WTC11 (cell line): Measurements from ENCODE around the gene HMGXB3. TPM values are rescaled to one million over a fixed set of nuclear protein-coding genes. Genes with fewer than 3 reads are reported as not detected.

Source experiments
- ATAC-seq: fragments of 200-7000 bp; cut with Tn5 transposase; 2 replicates; pipeline ENCODE4 v1.10.0; 2021; ENCODE audit warnings: mild to moderate bottlenecking, moderate library complexity
- CTCF ChIA-PET: fragments of 300-600 bp; sonication (Branson Sonifier 250); formaldehyde crosslinking; loops from one replicate; lab custom pipeline; 2021; ENCODE audit warnings: antibody characterized with exemption; lab: Charles Lee
- POLR2A ChIA-PET: fragments of 350-600 bp; sonication (Branson Sonifier 250); formaldehyde crosslinking; loops from one replicate; lab custom pipeline; 2021; ENCODE audit warnings: antibody characterized with exemption; lab: Charles Lee
- DNase-seq: peaks from one replicate; pipeline ENCODE4 v3.0.0; 2021; ENCODE audit warnings: low spot score
- H3K27ac Mint-ChIP-seq: 2 replicates; pipeline ENCODE4 v1.8.0; 2021; ENCODE audit warnings: mixed read lengths
- H3K27me3 Mint-ChIP-seq: 2 replicates; pipeline ENCODE4 v1.8.0; 2021; ENCODE audit warnings: low read depth, mild to moderate bottlenecking, moderate library complexity, mixed read lengths
- H3K36me3 Mint-ChIP-seq: 2 replicates; pipeline ENCODE4 v1.8.0; 2021; ENCODE audit warnings: mixed read lengths
- H3K4me1 Mint-ChIP-seq: 2 replicates; pipeline ENCODE4 v1.8.0; 2022; ENCODE audit warnings: mixed read lengths
- H3K4me3 Mint-ChIP-seq: 2 replicates; pipeline ENCODE4 v1.8.0; 2021; ENCODE audit warnings: mild to moderate bottlenecking, moderate library complexity, mixed read lengths
- H3K9me3 Mint-ChIP-seq: 2 replicates; pipeline ENCODE4 v1.8.0; 2021; ENCODE audit warnings: mixed read lengths
- ATF1 ChIP-seq: sonication (generic); formaldehyde crosslinking; IDR thresholded peaks from 2 replicates; pipeline ENCODE4 v1.8.1; 2023; ENCODE audit warnings: mild to moderate bottlenecking, moderate library complexity, missing genetic modification reagents
- ELF4 ChIP-seq: sonication (generic); formaldehyde crosslinking; IDR thresholded peaks from 2 replicates; pipeline ENCODE4 v1.8.1; 2022; ENCODE audit warnings: low read depth, mild to moderate bottlenecking, moderate library complexity, missing genetic modification reagents
- GRHL2 ChIP-seq: fragments of 250-450 bp; sonication (Bioruptor Pico); IDR thresholded peaks from 2 replicates; pipeline ENCODE4 v1.8.0; 2022; ENCODE audit warnings: mild to moderate bottlenecking, moderate library complexity; ENCODE audit not compliant: insufficient replicate concordance, severe bottlenecking
- HMGA2 ChIP-seq: fragments of 250-450 bp; sonication (Bioruptor Pico); IDR thresholded peaks from 2 replicates; pipeline ENCODE4 v1.4.0; 2021; ENCODE audit warnings: mild to moderate bottlenecking, moderate library complexity
- JUN ChIP-seq: sonication (generic); formaldehyde crosslinking; IDR thresholded peaks from 2 replicates; pipeline ENCODE4 v1.8.0; 2023; ENCODE audit warnings: mild to moderate bottlenecking, missing genetic modification reagents
- NFE2L1 ChIP-seq: sonication (generic); formaldehyde crosslinking; IDR thresholded peaks from 2 replicates; pipeline ENCODE4 v1.8.1; 2023; ENCODE audit warnings: missing genetic modification reagents
- NR3C1 ChIP-seq: sonication (generic); formaldehyde crosslinking; conservative IDR thresholded peaks from 2 replicates; pipeline ENCODE4 v1.8.1; 2023; ENCODE audit warnings: low read depth, mild to moderate bottlenecking, missing genetic modification reagents
- SOX15 ChIP-seq: fragments of 250-450 bp; sonication (Bioruptor Pico); IDR thresholded peaks from 2 replicates; pipeline ENCODE4 v1.9.0; 2021; ENCODE audit warnings: mild to moderate bottlenecking
- TP53 ChIP-seq: sonication (generic); formaldehyde crosslinking; IDR thresholded peaks from 2 replicates; pipeline ENCODE4 v1.8.1; 2023; ENCODE audit warnings: mild to moderate bottlenecking, missing genetic modification reagents
- ZNF121 ChIP-seq: sonication (generic); formaldehyde crosslinking; IDR thresholded peaks from 2 replicates; pipeline ENCODE4 v1.8.0; 2023; ENCODE audit warnings: missing genetic modification reagents
- total RNA-seq: library from RNA; stranded (reverse); gene quantifications from 3 replicates; pipeline ENCODE4 v1.2.3, GENCODE V29; 2021
- TF ChIP-seq, protein P1 (sequence below): sonication (generic); formaldehyde crosslinking; IDR thresholded peaks from 2 replicates; pipeline ENCODE4 v1.8.0; 2023; ENCODE audit warnings: missing genetic modification reagents
- TF ChIP-seq, protein P2 (sequence below): sonication (generic); formaldehyde crosslinking; IDR thresholded peaks from 2 replicates; pipeline ENCODE4 v1.8.1; 2023; ENCODE audit warnings: mild to moderate bottlenecking, missing genetic modification reagents, borderline replicate concordance
- TF ChIP-seq, protein P3 (sequence below): sonication (generic); formaldehyde crosslinking; IDR thresholded peaks from 2 replicates; pipeline ENCODE4 v1.8.0; 2023; ENCODE audit warnings: mild to moderate bottlenecking, missing genetic modification reagents
- TF ChIP-seq, protein P4 (sequence below): sonication (generic); formaldehyde crosslinking; IDR thresholded peaks from 2 replicates; pipeline ENCODE4 v1.8.1; 2022; ENCODE audit warnings: mild to moderate bottlenecking, missing genetic modification reagents, moderate library complexity, borderline replicate concordance
- TF ChIP-seq, protein P5 (sequence below): sonication (generic); formaldehyde crosslinking; IDR thresholded peaks from 2 replicates; pipeline ENCODE4 v1.8.1; 2022; ENCODE audit warnings: low read depth, missing genetic modification reagents, borderline replicate concordance
- TF ChIP-seq, protein P6 (sequence below): fragments of 200-600 bp; IDR thresholded peaks from 2 replicates; pipeline ENCODE4 v1.8.0; 2022; ENCODE audit warnings: antibody characterized with exemption

Gene HMGXB3
- total RNA-seq, 1 experiment from 2014 or later = 31.6 TPM

DNA sequence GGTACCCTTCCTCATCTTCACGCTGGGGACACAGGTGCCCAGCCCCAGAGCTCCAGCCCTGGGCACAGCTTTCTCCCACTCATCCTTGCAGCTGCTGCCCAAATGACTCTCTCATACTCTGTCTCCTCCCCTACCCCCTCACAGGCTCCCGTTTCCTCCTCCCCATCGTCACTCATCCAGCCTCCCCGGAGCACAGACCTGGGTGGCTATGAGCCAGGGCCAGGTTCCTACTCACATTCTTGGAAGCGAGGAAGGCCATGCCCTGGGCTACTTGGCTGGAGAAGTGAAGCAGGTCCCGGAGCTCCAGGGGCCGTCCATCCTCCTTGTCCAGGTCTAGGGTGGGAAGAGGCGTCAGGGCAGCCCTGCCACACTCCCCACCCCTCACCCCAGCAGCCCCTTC is 56.5 kb downstream of the HMGXB3 start (continued):
- TF ChIP-seq, protein P1, sequence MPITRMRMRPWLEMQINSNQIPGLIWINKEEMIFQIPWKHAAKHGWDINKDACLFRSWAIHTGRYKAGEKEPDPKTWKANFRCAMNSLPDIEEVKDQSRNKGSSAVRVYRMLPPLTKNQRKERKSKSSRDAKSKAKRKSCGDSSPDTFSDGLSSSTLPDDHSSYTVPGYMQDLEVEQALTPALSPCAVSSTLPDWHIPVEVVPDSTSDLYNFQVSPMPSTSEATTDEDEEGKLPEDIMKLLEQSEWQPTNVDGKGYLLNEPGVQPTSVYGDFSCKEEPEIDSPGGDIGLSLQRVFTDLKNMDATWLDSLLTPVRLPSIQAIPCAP (CRISPR knock-in tag) = no peak
- TF ChIP-seq ELF4 (CRISPR knock-in tag) (no peak), ZNF121 (no peak), ATF1 (CRISPR knock-in tag) (no peak), GRHL2 (CRISPR knock-in tag) (no peak), SOX15 (CRISPR knock-in tag) (no peak), TP53 (no peak), JUN (CRISPR knock-in tag) (no peak), NR3C1 (no peak)
- TF ChIP-seq, protein P2, sequence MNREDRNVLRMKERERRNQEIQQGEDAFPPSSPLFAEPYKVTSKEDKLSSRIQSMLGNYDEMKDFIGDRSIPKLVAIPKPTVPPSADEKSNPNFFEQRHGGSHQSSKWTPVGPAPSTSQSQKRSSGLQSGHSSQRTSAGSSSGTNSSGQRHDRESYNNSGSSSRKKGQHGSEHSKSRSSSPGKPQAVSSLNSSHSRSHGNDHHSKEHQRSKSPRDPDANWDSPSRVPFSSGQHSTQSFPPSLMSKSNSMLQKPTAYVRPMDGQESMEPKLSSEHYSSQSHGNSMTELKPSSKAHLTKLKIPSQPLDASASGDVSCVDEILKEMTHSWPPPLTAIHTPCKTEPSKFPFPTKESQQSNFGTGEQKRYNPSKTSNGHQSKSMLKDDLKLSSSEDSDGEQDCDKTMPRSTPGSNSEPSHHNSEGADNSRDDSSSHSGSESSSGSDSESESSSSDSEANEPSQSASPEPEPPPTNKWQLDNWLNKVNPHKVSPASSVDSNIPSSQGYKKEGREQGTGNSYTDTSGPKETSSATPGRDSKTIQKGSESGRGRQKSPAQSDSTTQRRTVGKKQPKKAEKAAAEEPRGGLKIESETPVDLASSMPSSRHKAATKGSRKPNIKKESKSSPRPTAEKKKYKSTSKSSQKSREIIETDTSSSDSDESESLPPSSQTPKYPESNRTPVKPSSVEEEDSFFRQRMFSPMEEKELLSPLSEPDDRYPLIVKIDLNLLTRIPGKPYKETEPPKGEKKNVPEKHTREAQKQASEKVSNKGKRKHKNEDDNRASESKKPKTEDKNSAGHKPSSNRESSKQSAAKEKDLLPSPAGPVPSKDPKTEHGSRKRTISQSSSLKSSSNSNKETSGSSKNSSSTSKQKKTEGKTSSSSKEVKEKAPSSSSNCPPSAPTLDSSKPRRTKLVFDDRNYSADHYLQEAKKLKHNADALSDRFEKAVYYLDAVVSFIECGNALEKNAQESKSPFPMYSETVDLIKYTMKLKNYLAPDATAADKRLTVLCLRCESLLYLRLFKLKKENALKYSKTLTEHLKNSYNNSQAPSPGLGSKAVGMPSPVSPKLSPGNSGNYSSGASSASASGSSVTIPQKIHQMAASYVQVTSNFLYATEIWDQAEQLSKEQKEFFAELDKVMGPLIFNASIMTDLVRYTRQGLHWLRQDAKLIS (CRISPR knock-in tag) = no peak
- TF ChIP-seq, all 79 proteins: peak for 0

DNA sequence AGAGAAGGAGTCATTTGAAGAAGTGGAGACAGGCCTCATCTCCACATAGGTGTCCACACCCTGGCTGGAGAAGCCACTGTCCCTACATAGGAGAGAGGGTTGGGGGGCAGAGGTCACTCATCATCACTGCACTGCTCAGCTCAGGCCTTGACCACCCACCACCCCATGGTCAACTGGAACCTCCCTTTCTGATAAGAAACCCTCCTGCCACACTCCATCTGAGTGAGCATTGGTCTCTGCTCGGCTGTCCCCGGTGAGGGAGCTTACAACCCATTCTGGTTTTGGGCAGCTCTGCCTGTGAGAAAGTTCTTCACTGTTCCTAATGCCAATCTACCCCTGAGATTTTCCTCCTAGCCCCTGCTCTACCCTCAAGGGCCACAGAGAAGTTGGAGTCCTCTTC is 57.0 kb downstream of the HMGXB3 start:
- CTCF ChIA-PET = interaction anchor here (1.0 to 1.3 kb wide), 3 partner anchors 68 to 229 kb away, joined by 3 to 4 read pairs (median 3); no protein-coding TSS in a partner anchor
- peaks cover 7% of the 10 kb centered on the region for H3K27me3 Mint-ChIP-seq
- H3K4me1 Mint-ChIP-seq = peaks cover 17% of the 10 kb centered on the region
- no peak overlapping the region for H3K4me3 Mint-ChIP-seq
- peak overlapping the region; percentile 57 for H3K27ac Mint-ChIP-seq
- ATAC-seq = peak; percentile 9; the same call in 1 of the 2 replicates
- no peaks in the 10 kb centered on the region for H3K9me3 Mint-ChIP-seq
- no peak for DNase-seq
- TF ChIP-seq HMGA2 (CRISPR knock-in tag) (no peak), NFE2L1 (CRISPR knock-in tag) (no peak)
- TF ChIP-seq, protein P3, sequence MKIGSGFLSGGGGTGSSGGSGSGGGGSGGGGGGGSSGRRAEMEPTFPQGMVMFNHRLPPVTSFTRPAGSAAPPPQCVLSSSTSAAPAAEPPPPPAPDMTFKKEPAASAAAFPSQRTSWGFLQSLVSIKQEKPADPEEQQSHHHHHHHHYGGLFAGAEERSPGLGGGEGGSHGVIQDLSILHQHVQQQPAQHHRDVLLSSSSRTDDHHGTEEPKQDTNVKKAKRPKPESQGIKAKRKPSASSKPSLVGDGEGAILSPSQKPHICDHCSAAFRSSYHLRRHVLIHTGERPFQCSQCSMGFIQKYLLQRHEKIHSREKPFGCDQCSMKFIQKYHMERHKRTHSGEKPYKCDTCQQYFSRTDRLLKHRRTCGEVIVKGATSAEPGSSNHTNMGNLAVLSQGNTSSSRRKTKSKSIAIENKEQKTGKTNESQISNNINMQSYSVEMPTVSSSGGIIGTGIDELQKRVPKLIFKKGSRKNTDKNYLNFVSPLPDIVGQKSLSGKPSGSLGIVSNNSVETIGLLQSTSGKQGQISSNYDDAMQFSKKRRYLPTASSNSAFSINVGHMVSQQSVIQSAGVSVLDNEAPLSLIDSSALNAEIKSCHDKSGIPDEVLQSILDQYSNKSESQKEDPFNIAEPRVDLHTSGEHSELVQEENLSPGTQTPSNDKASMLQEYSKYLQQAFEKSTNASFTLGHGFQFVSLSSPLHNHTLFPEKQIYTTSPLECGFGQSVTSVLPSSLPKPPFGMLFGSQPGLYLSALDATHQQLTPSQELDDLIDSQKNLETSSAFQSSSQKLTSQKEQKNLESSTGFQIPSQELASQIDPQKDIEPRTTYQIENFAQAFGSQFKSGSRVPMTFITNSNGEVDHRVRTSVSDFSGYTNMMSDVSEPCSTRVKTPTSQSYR (CRISPR knock-in tag) = no peak
- TF ChIP-seq, protein P4, sequence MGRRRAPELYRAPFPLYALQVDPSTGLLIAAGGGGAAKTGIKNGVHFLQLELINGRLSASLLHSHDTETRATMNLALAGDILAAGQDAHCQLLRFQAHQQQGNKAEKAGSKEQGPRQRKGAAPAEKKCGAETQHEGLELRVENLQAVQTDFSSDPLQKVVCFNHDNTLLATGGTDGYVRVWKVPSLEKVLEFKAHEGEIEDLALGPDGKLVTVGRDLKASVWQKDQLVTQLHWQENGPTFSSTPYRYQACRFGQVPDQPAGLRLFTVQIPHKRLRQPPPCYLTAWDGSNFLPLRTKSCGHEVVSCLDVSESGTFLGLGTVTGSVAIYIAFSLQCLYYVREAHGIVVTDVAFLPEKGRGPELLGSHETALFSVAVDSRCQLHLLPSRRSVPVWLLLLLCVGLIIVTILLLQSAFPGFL (CRISPR knock-in tag) = no peak
- TF ChIP-seq, protein P5, sequence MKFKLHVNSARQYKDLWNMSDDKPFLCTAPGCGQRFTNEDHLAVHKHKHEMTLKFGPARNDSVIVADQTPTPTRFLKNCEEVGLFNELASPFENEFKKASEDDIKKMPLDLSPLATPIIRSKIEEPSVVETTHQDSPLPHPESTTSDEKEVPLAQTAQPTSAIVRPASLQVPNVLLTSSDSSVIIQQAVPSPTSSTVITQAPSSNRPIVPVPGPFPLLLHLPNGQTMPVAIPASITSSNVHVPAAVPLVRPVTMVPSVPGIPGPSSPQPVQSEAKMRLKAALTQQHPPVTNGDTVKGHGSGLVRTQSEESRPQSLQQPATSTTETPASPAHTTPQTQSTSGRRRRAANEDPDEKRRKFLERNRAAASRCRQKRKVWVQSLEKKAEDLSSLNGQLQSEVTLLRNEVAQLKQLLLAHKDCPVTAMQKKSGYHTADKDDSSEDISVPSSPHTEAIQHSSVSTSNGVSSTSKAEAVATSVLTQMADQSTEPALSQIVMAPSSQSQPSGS (CRISPR knock-in tag) = no peak
- TF ChIP-seq, protein P6, sequence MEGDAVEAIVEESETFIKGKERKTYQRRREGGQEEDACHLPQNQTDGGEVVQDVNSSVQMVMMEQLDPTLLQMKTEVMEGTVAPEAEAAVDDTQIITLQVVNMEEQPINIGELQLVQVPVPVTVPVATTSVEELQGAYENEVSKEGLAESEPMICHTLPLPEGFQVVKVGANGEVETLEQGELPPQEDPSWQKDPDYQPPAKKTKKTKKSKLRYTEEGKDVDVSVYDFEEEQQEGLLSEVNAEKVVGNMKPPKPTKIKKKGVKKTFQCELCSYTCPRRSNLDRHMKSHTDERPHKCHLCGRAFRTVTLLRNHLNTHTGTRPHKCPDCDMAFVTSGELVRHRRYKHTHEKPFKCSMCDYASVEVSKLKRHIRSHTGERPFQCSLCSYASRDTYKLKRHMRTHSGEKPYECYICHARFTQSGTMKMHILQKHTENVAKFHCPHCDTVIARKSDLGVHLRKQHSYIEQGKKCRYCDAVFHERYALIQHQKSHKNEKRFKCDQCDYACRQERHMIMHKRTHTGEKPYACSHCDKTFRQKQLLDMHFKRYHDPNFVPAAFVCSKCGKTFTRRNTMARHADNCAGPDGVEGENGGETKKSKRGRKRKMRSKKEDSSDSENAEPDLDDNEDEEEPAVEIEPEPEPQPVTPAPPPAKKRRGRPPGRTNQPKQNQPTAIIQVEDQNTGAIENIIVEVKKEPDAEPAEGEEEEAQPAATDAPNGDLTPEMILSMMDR = no peak
- H3K36me3 Mint-ChIP-seq = peaks cover 6% of the 10 kb centered on the region
- POLR2A ChIA-PET = no interaction called here
